Uterus (tissue), 2 donors: ENCODE measurements around the gene RRP9.

Source experiments
- CTCF ChIP-seq, 4 experiments: fragments of 200-600 bp in 2 of 4; fragments of 450-650 bp in 2 of 4; sonication (generic) in 2 of 4; IDR thresholded peaks; one replicate each; pipeline ENCODE4 v1.5.1; 2016 to 2019; ENCODE audit warnings: antibody characterized with exemption in 4 of 4, mild to moderate bottlenecking in 2 of 4, moderate library complexity in 1 of 4
- POLR2A ChIP-seq, 2 donors: fragments of 450-650 bp; IDR thresholded peaks; one replicate each; pipeline ENCODE4 v1.6.1; 2016; ENCODE audit warnings: antibody characterized with exemption in 2 of 2, mild to moderate bottlenecking in 1 of 2, moderate library complexity in 1 of 2

- TF ChIP-seq POLR2A (IDR thresholded peaks at IDR 0.05), result no peak
- TF ChIP-seq CTCF (IDR thresholded peaks at IDR 0.05), result no peak
Measured at GRCh38 chr3:51904034-51904823, 37.5 kb downstream of the RRP9 start.
